ENCODE measurements around the gene CIPC.

The CIPC gene

DNA sequence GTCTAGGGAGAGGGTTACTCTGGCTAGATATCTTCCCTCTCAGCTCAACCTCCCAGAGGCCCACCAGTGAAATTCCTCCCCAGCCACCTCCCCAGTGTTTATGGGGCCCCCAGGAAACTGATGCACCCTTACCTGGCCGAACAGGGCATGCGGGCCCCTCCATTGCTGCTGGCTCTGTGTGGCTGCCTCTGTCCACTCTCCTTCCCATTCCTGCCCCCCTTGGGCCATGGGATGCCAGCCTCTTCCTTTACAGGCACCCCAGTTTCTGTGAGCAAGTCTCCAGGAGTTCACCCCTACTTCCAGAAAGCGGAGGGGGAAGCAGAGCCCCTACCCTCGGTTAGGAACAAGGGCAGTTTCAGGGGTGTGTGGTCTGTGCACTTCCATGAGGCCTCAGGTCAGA lies 63.0 kb downstream of the CIPC start:
- H3K79me2 ChIP-seq (ENCODE audit: insufficient read depth, low read length) = no peaks in the 10 kb centered on the region
- no peak overlapping the region for H3K4me3 ChIP-seq (ENCODE audit: low read length, poor library complexity, severe bottlenecking)
- no peak overlapping the region for H2AFZ ChIP-seq (ENCODE audit: low read length)

More for the DNA sequence above, 63.0 kb downstream of the CIPC start:
- no peaks in the 10 kb centered on the region for H3K9me2 ChIP-seq (replicated peaks; ENCODE audit: low read depth, low read length)
- TF ChIP-seq, protein P1, sequence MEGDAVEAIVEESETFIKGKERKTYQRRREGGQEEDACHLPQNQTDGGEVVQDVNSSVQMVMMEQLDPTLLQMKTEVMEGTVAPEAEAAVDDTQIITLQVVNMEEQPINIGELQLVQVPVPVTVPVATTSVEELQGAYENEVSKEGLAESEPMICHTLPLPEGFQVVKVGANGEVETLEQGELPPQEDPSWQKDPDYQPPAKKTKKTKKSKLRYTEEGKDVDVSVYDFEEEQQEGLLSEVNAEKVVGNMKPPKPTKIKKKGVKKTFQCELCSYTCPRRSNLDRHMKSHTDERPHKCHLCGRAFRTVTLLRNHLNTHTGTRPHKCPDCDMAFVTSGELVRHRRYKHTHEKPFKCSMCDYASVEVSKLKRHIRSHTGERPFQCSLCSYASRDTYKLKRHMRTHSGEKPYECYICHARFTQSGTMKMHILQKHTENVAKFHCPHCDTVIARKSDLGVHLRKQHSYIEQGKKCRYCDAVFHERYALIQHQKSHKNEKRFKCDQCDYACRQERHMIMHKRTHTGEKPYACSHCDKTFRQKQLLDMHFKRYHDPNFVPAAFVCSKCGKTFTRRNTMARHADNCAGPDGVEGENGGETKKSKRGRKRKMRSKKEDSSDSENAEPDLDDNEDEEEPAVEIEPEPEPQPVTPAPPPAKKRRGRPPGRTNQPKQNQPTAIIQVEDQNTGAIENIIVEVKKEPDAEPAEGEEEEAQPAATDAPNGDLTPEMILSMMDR (conservative IDR thresholded peaks at IDR 0.05; ENCODE audit: low read length) = no peak
- no peak for TF ChIP-seq EZH2phosphoT487 (IDR thresholded peaks at IDR 0.05; ENCODE audit: borderline replicate concordance)
- H3K4me2 ChIP-seq (ENCODE audit: low read depth, low read length, poor library complexity, severe bottlenecking) = no peak overlapping the region
- no peaks in the 10 kb centered on the region for H3K27me3 ChIP-seq (ENCODE audit: insufficient read depth, low read length, poor library complexity, severe bottlenecking)
- no peaks in the 10 kb centered on the region for H3K36me3 ChIP-seq (ENCODE audit: insufficient read depth, low read length)
- no peaks in the 10 kb centered on the region for H4K20me1 ChIP-seq (ENCODE audit: insufficient read depth, low read length, poor library complexity, severe bottlenecking)
- H3F3A ChIP-seq (ENCODE audit: low read depth) = no peaks in the 10 kb centered on the region
- no peak overlapping the region for H3K9ac ChIP-seq (ENCODE audit: low read depth, low read length, poor library complexity, severe bottlenecking)
- no peaks in the 10 kb centered on the region for H3K4me1 ChIP-seq (ENCODE audit: insufficient read depth, low read length, poor library complexity, severe bottlenecking)
- no peaks in the 10 kb centered on the region for H3K9me3 ChIP-seq (ENCODE audit: insufficient read depth, low read depth, low read length)

All from Loucy (cell line).